ENCODE results near the gene DKKL1. TPM values are rescaled to one million over a fixed set of nuclear protein-coding genes. Genes with fewer than 3 reads are reported as not detected.

DKKL1 gene
- total and polyA plus RNA-seq, 7 experiments from 2014 or later = not detected

- DNase-seq (peak in 1 of 9 donors; percentile 47), ATAC-seq (peak; percentile 35)
- intact Hi-C loops (cut with micrococcal nuclease) = loop anchor here (1.0 to 10.0 kb wide), 5 partner anchors 26 to 529 kb away; partner anchors contain the start of genes TEAD2 (in 2 of the 2), KASH5 (in 1 of the 2), PNKP (in 1 of the 2) and PRMT1 (in 1 of the 2)
- peak overlapping the region; percentile 81 for H3K4me3 ChIP-seq (ENCODE audit: low read length)
- Mint-ChIP-seq H3K27ac (peak overlapping the region; percentile 96 to 100 (median 99)), H3K9me3 (no peaks in the 10 kb centered on the region), H3K27me3 (no peaks in the 10 kb centered on the region), H3K4me3 (peak overlapping the region; percentile 92 to 100 (median 99)), H3K36me3 (peaks cover 0 to 35% (median 26%) of the 10 kb centered on the region in 5 donors), H3K4me1 (peaks cover 54 to 89% (median 70%) of the 10 kb centered on the region in 7 donors)
- no peaks in the 10 kb centered on the region for H3K9me3 ChIP-seq (ENCODE audit: control insufficient read depth in 2 of 3, low read length in 3 of 3)
- H3K27me3 ChIP-seq (ENCODE audit: control insufficient read depth in 2 of 2, insufficient read depth in 2 of 2, low read length in 2 of 2) = no peaks in the 10 kb centered on the region
- H3K4me1 ChIP-seq (ENCODE audit: control insufficient read depth in 2 of 2, insufficient read depth in 2 of 2, low read length in 2 of 2) = peaks cover 50 to 62% of the 10 kb centered on the region in 2 donors
- peak overlapping the region; percentile 86 for H3K27ac ChIP-seq (ENCODE audit: low read depth, low read length)
- POLR2A ChIA-PET = interaction anchor here (0.7 to 1.9 kb wide), 6 partner anchors 9 to 96 kb away, joined by 3 to 4 read pairs (median 3); no protein-coding TSS in a partner anchor
- peaks cover 0 to 44% (median 0%) of the 10 kb centered on the region in 3 experiments for H3K36me3 ChIP-seq (ENCODE audit: control insufficient read depth in 2 of 3, insufficient read depth in 3 of 3, low read length in 3 of 3)
- CTCF ChIA-PET = interaction anchor here (0.6 to 1.5 kb wide), 2 partner anchors 18 to 347 kb away, joined by 3 to 5 read pairs; no protein-coding TSS in a partner anchor
Observed at GRCh38 chr19:49335784-49336481, 27.7 kb upstream of the DKKL1 start.

- H3K4me1 Mint-ChIP-seq = peaks cover 48 to 81% (median 66%) of the 10 kb centered on the region in 7 donors
- no peaks in the 10 kb centered on the region for H3K9me3 ChIP-seq (ENCODE audit: control insufficient read depth in 2 of 3, low read length in 3 of 3)
- peaks cover 44 to 54% of the 10 kb centered on the region in 2 donors for H3K4me1 ChIP-seq (ENCODE audit: control insufficient read depth in 2 of 2, insufficient read depth in 2 of 2, low read length in 2 of 2)
- ChIA-PET CTCF (interaction anchor here (0.6 kb wide), 1 partner anchor 350 kb away, joined by 3 read pairs; no protein-coding TSS in a partner anchor), POLR2A (interaction anchor here (1.1 kb wide), 1 partner anchor 8 kb away, joined by 3 read pairs; no protein-coding TSS in a partner anchor)
- DNase-seq (peak in 1 of 9 donors; percentile 19), ATAC-seq (no peak)
- peaks cover 0 to 51% (median 0%) of the 10 kb centered on the region in 3 experiments for H3K36me3 ChIP-seq (ENCODE audit: control insufficient read depth in 2 of 3, insufficient read depth in 3 of 3, low read length in 3 of 3)
- H3K9me3 Mint-ChIP-seq = no peaks in the 10 kb centered on the region
- intact Hi-C loops (cut with micrococcal nuclease) = loop anchor here in 1 of 2 donors (10.0 kb wide), 1 partner anchor 528 kb away; the partner anchor contains the start of gene PNKP
- peaks cover 0 to 30% (median 22%) of the 10 kb centered on the region in 5 donors for H3K36me3 Mint-ChIP-seq
- peak overlapping the region; percentile 86 for H3K27ac ChIP-seq (ENCODE audit: low read depth, low read length)
- peak overlapping the region; percentile 92 to 100 (median 99) for H3K4me3 Mint-ChIP-seq
- H3K27me3 Mint-ChIP-seq = no peaks in the 10 kb centered on the region
- peak overlapping the region; percentile 18 for H3K4me3 ChIP-seq (ENCODE audit: low read length)
- H3K27me3 ChIP-seq (ENCODE audit: control insufficient read depth in 2 of 2, insufficient read depth in 2 of 2, low read length in 2 of 2) = no peaks in the 10 kb centered on the region
- H3K27ac Mint-ChIP-seq = peak overlapping the region; percentile 83 to 100 (median 99)
Observed at GRCh38 chr19:49336482-49337266, 27.0 kb upstream of the DKKL1 start.

- Histone ChIP-seq H3K4me3 (ENCODE audit: low read length) (no peak overlapping the region), H3K36me3 (ENCODE audit: control insufficient read depth in 2 of 3, insufficient read depth in 3 of 3, low read length in 3 of 3) (peaks cover 0 to 51% (median 0%) of the 10 kb centered on the region in 3 experiments), H3K4me1 (ENCODE audit: control insufficient read depth in 2 of 2, insufficient read depth in 2 of 2, low read length in 2 of 2) (peaks cover 39 to 47% of the 10 kb centered on the region in 2 donors), H3K27ac (ENCODE audit: low read depth, low read length) (peak overlapping the region; percentile 86), H3K27me3 (ENCODE audit: control insufficient read depth in 2 of 2, insufficient read depth in 2 of 2, low read length in 2 of 2) (no peaks in the 10 kb centered on the region), H3K9me3 (ENCODE audit: control insufficient read depth in 2 of 3, low read length in 3 of 3) (no peaks in the 10 kb centered on the region)
- POLR2A ChIA-PET = interaction anchor here (1.1 kb wide), 1 partner anchor 8 kb away, joined by 3 read pairs; no protein-coding TSS in a partner anchor
- DNase-seq (peak in 1 of 9 donors; percentile 16), ATAC-seq (no peak)
- CTCF ChIA-PET = no interaction called here
- H3K27ac Mint-ChIP-seq = peak overlapping the region; percentile 65 to 100 (median 99)
- peaks cover 42 to 74% (median 61%) of the 10 kb centered on the region in 7 donors for H3K4me1 Mint-ChIP-seq
- no peaks in the 10 kb centered on the region for H3K9me3 Mint-ChIP-seq
- intact Hi-C loops (cut with micrococcal nuclease) = loop anchor here in 1 of 2 donors (10.0 kb wide), 1 partner anchor 527 kb away; the partner anchor contains the start of gene PNKP
- H3K27me3 Mint-ChIP-seq = no peaks in the 10 kb centered on the region
- H3K4me3 Mint-ChIP-seq = peak overlapping the region; percentile 42 to 100 (median 98)
- peaks cover 0 to 28% (median 20%) of the 10 kb centered on the region in 5 donors for H3K36me3 Mint-ChIP-seq
Observed at GRCh38 chr19:49337267-49338022, 26.2 kb upstream of the DKKL1 start.

- Histone ChIP-seq H3K27ac (ENCODE audit: low read depth, low read length) (peak overlapping the region; percentile 86), H3K36me3 (ENCODE audit: control insufficient read depth in 2 of 3, insufficient read depth in 3 of 3, low read length in 3 of 3) (peaks cover 0 to 51% (median 0%) of the 10 kb centered on the region in 3 experiments), H3K4me1 (ENCODE audit: control insufficient read depth in 2 of 2, insufficient read depth in 2 of 2, low read length in 2 of 2) (peaks cover 37 to 45% of the 10 kb centered on the region in 2 donors), H3K4me3 (ENCODE audit: low read length) (no peak overlapping the region), H3K9me3 (ENCODE audit: control insufficient read depth in 2 of 3, low read length in 3 of 3) (no peaks in the 10 kb centered on the region), H3K27me3 (ENCODE audit: control insufficient read depth in 2 of 2, insufficient read depth in 2 of 2, low read length in 2 of 2) (no peaks in the 10 kb centered on the region)
- Mint-ChIP-seq H3K4me1 (peaks cover 36 to 72% (median 55%) of the 10 kb centered on the region in 7 donors), H3K27me3 (no peaks in the 10 kb centered on the region), H3K9me3 (no peaks in the 10 kb centered on the region), H3K4me3 (peak overlapping the region in 2 of 10 donors; percentile 61 to 65), H3K36me3 (peaks cover 0 to 34% (median 25%) of the 10 kb centered on the region in 5 donors), H3K27ac (peak overlapping the region in 5 of 9 donors; percentile 56 to 96 (median 74))
- ATAC-seq = no peak
- ChIA-PET POLR2A (no interaction called here), CTCF (no interaction called here)
- no peak for DNase-seq
- intact Hi-C loops (cut with micrococcal nuclease) = loop anchor here in 1 of 2 donors (10.0 kb wide), 1 partner anchor 527 kb away; the partner anchor contains the start of gene PNKP
Observed at GRCh38 chr19:49338023-49338677, 25.5 kb upstream of the DKKL1 start.

GRCh38 chr19:49338691-49339300 is 24.9 kb upstream of the DKKL1 start:
- CTCF ChIA-PET = no interaction called here
- peak in 1 of 9 donors; percentile 23 for DNase-seq
- no peak overlapping the region for H3K27ac ChIP-seq (ENCODE audit: low read depth, low read length)

More at GRCh38 chr19:49338691-49339300, 24.9 kb upstream of the DKKL1 start:
- Histone ChIP-seq H3K36me3 (ENCODE audit: control insufficient read depth in 2 of 3, insufficient read depth in 3 of 3, low read length in 3 of 3) (peaks cover 0 to 51% (median 0%) of the 10 kb centered on the region in 3 experiments), H3K4me1 (ENCODE audit: control insufficient read depth in 2 of 2, insufficient read depth in 2 of 2, low read length in 2 of 2) (peaks cover 31 to 38% of the 10 kb centered on the region in 2 donors), H3K4me3 (ENCODE audit: low read length) (no peak overlapping the region), H3K27me3 (ENCODE audit: control insufficient read depth in 2 of 2, insufficient read depth in 2 of 2, low read length in 2 of 2) (no peaks in the 10 kb centered on the region), H3K9me3 (ENCODE audit: control insufficient read depth in 2 of 3, low read length in 3 of 3) (no peaks in the 10 kb centered on the region)
- peak overlapping the region in 4 of 9 donors; percentile 56 to 81 (median 70) for H3K27ac Mint-ChIP-seq
- ATAC-seq = no peak
- peaks cover 0 to 34% (median 25%) of the 10 kb centered on the region in 5 donors for H3K36me3 Mint-ChIP-seq
- intact Hi-C loops (cut with micrococcal nuclease) = loop anchor here in 1 of 2 donors (10.0 kb wide), 1 partner anchor 526 kb away; the partner anchor contains the start of gene PNKP
- H3K4me1 Mint-ChIP-seq = peaks cover 30 to 66% (median 49%) of the 10 kb centered on the region in 7 donors
- no peaks in the 10 kb centered on the region for H3K27me3 Mint-ChIP-seq
- peak overlapping the region in 3 of 10 donors; percentile 54 to 65 (median 61) for H3K4me3 Mint-ChIP-seq
- POLR2A ChIA-PET = no interaction called here
- no peaks in the 10 kb centered on the region for H3K9me3 Mint-ChIP-seq
